ENCODE data around the gene TEX261.
"Not testable (repeated sequence)": the region's sequence is repeated elsewhere in the genome, so short reads cannot be mapped to it uniquely, and the experiment has no call there.

TEX261 gene

DNA sequence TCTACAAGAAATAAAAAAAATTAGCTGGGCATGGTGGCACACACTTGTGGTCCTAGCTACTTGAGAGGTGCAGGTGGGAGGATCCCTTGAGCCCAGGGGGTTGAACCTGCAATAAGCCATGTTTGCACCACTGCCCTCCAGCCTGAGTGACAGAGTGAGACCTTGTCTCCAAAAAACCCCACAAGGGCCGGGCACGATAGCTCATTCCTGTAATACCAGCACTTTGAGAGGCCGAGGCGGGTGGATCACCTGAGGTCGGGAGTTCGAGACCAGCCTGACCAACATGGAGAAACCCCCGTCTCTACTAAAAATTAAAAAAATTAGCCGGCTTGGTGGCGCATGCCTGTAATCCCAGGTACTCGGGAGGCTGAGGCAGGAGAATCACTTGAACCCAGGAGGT is 5.3 kb upstream of the TEX261 start:
- not testable (repeated sequence) for DNase-seq

- DNase-seq: no peak
Observed at GRCh38 chr2:70999362-70999761, 4.7 kb upstream of the TEX261 start.

GRCh38 chr2:70998885-70999284 is 4.2 kb upstream of the TEX261 start:
- DNase-seq: not testable (repeated sequence)

DNA sequence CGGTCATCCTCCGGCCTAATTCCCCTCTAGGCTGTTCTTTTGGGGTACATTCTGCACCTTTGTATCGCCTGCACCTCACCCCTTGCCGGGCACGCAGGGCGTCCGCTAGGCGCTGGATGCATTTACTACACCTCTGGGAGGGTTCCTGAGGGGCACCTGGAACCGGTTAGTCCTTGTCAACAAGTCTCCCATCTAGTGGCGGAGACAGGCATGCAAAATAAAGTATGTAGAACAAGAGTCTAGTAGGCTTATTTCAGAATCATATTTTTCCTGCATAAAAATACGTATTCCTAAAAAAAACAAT is 705 bp upstream of the TEX261 start:
- DNase-seq: peak; percentile 55

DNA sequence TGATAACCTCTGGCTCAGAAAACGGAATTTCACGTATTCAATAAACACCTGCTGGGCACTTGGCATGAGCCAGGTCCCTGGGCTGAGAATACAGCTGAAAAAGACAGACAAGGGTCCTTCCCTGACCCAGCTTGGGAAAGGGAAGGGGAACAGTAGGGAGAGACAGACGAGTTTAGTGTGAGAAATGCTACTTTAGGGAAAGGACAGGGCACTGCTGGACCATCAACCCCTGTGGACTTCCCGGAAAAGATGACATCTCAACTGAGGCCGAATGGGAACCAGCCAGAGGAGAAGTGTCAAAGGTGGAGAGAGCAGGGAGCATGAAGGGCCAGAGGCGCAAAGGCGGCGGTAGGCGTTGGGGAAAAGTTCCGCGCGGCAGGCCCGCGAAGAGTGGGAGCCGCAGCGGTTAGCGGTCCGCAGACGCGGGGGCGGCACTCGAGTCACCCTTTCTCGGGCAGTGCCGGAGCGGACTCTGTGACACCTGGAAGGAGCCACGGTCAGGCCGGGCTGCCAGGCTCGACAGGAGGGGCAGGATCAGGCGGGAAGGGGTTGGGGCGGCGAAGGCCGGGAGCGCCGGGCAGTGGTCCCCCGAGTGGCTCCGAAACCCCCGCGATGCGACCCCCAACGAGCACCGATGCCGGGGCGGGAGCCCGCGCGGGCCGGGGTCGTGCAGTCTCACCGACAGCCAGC is 519 bp downstream of the TEX261 start:
- no peak for DNase-seq

- no peak for DNase-seq
Observed at GRCh38 chr2:70992945-70993853, 1.5 kb downstream of the TEX261 start.

DNA sequence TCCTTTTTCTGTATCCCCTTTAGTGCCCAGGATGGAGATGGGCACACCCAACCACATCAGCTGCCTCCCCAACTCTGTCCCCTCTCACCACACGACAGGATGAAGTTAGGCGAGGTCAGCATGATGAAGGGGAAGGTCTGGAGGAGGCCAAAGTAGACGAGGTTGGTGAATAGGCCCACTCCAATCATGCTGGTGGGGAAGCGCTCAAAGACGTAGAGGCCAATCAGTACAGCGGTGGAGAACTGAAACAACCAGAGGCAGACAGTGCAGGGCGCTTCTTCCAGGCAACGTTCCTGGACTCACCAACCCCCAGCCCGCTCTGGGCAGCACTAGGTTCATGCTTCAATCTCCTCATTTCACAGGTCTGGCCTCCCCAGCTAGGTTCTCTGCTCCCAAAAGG is 2.9 kb downstream of the TEX261 start:
- no peak for DNase-seq

- no peak for DNase-seq
Observed at GRCh38 chr2:70991142-70991541, 3.5 kb downstream of the TEX261 start.

DNA sequence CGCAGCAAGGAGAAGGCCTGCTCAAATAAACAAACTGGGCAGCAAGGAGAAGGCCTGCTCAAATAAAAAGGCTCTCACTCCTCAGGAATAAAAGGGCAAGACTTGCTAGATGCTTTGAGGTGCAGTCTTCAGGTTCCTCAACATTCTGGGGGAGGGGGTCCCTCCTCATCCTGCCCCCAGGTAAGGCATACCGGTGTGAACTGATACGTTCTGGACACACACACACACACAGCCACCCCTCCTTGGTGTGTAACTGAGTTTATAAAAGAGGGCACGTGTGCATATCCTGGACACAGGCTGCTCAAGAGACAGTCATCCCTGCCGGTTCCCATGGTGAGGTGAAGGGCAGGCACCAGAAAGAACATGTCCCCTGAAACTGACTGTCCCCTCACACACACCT is 4.5 kb downstream of the TEX261 start:
- no peak for DNase-seq

- DNase-seq: no peak
Observed at GRCh38 chr2:70988726-70989648, 5.7 kb downstream of the TEX261 start.

- no peak for DNase-seq
Observed at GRCh38 chr2:70988151-70988550, 6.5 kb downstream of the TEX261 start.

DNA sequence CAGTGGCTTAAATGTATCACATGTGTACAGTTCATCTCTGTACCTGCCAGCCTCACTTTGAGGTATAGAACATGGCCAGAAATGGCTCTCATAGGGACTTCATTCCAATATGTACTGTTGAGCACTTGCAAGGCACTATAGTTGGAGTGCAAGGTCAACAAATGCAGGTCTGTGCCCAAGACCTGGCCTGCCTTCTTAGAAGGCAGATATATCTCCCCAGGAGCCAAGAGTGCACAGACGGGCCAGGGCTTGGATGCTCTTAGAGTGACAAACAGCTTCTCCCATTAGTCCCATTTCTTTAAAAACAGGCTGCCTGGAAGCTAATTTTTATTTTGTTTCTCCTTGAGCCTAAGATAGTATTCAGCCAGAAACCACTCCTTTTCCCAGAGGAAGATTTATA is 7.3 kb downstream of the TEX261 start:
- no peak for DNase-seq

DNA sequence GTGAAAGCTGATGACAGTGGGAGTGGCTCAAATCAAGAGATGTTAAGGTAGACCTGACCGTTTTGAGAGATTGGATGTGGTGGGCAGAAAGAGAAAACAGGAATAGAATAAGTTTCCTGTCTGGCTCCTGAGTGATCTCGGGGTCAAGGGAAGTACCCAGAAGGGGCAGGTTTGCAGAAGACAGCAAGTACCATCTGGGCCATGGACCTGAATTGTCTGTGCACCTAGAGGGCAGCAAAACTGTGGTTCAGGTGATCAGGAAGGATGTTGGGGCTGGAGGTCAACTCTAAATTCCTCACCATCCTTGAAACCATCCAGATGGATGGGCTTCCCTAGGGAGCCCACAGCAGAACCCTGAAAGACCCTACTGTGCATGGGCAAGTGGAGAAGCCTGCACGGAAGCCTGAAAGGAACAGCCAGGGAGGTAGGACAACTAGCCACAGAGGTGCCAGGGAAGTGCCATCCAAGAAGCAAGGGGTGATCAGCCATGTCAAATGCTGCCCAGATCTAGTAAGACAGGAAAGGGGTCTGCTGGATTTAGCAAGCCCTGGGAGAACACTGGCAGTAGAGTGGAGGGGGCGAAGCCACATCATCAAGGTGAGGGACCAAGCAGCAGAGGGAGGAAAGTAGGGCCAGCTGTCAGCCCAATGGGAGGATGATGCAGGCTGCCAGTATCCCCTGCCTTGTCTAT is 8.0 kb downstream of the TEX261 start:
- DNase-seq: no peak

GRCh38 chr2:70985956-70986355 is 8.7 kb downstream of the TEX261 start:
- DNase-seq: no peak

GRCh38 chr2:70985283-70985688 is 9.4 kb downstream of the TEX261 start:
- DNase-seq: no peak

- DNase-seq: no peak
Observed at GRCh38 chr2:70984576-70985282, 9.9 kb downstream of the TEX261 start.

- no peak for DNase-seq
Observed at GRCh38 chr2:70984228-70984575, 10.5 kb downstream of the TEX261 start.

DNA sequence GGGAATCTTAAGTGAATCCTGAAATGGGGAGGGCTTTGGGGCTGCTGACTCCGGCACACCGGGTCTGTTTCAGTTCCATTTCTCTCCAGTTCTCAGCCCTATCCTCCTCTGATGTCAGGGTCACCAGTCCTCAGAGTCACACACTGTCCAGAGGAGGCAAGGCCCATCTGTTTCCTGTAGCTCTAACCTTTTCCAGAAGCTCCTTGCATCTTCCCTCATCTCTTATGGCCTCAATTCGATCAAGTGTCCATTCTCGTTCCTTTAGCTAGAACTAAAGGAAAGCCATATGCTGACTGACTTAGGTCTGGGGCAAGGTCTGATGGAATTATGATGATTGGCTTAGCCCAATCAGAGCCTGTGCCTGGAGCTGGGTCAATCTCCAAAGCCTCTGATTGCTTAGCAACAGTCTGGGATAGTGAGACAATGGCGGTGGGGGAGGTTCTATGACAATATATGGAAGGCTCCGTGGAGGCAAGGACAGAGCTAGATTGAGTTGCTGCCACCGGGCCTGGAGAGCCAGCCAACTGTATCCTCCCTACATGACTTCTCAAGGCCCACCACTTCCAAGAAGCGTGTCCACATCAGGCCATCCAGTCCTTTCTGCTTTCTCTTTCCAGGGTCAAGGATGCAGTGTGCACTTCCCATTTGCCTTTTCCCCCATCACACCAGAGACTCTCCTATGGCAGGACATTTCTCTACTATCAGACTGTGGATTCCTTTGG is 11.0 kb downstream of the TEX261 start:
- DNase-seq: no peak

GRCh38 chr2:70982971-70983370 is 11.7 kb downstream of the TEX261 start:
- DNase-seq: no peak

GRCh38 chr2:70981866-70982810 is 12.5 kb downstream of the TEX261 start:
- DNase-seq: no peak

Data from NCI-H510A (cell line).